NB4 (cell line): ENCODE data around the gene CREB5.

ENCODE experiments used
- CTCF ChIP-seq: IDR thresholded peaks from one replicate; pipeline ENCODE4 v1.5.1; 2012; ENCODE audit warnings: low read depth, low read length
- MAX ChIP-seq: IDR thresholded peaks from 2 replicates; pipeline ENCODE4 v1.6.1; 2011; ENCODE audit warnings: low read depth, low read length
- MYC ChIP-seq: IDR thresholded peaks from 2 replicates; pipeline ENCODE4 v1.6.1; 2011; ENCODE audit warnings: low read depth, low read length
- POLR2A ChIP-seq: IDR thresholded peaks from 2 replicates; pipeline ENCODE4 v1.6.1; 2011; ENCODE audit warnings: mild to moderate bottlenecking; ENCODE audit not compliant: insufficient read length; ENCODE audit errors: extremely low read depth

GRCh38 chr7:28395831-28396230, 16.5 kb upstream of the CREB5 start:
- no peak for TF ChIP-seq CTCF
- TF ChIP-seq POLR2A = no peak
- no peak for TF ChIP-seq MAX
- no peak for TF ChIP-seq MYC
